ENCODE results near the gene CRADD.

DNA sequence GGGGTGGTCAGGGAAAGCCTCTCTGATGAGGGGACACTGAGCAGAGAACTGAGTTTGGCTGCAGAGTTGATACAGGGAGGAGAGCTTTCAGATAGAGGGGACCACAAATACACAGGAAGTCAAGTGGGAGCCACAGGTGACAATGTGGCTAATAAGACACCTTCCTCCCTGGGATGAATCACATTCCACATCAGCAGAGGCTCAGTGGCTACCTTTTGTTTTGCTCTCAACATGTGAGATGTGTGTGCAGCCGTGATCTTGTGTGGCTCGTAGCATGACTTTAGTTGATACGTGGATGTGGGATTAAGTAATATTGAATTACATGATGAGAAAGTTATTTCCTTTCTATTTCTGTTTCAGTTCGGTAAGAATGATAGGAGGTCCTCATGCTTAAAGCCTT lies 7.5 kb downstream of the CRADD start:
- TF ChIP-seq, protein P1, sequence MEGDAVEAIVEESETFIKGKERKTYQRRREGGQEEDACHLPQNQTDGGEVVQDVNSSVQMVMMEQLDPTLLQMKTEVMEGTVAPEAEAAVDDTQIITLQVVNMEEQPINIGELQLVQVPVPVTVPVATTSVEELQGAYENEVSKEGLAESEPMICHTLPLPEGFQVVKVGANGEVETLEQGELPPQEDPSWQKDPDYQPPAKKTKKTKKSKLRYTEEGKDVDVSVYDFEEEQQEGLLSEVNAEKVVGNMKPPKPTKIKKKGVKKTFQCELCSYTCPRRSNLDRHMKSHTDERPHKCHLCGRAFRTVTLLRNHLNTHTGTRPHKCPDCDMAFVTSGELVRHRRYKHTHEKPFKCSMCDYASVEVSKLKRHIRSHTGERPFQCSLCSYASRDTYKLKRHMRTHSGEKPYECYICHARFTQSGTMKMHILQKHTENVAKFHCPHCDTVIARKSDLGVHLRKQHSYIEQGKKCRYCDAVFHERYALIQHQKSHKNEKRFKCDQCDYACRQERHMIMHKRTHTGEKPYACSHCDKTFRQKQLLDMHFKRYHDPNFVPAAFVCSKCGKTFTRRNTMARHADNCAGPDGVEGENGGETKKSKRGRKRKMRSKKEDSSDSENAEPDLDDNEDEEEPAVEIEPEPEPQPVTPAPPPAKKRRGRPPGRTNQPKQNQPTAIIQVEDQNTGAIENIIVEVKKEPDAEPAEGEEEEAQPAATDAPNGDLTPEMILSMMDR (IDR thresholded peaks at IDR 0.05): no peak
- no peak for TF ChIP-seq POLR2A (IDR thresholded peaks at IDR 0.05)

Data from body of pancreas (tissue), 4 donors.